Measurements from ENCODE around the gene DYNLL2.
"Not testable (repeated sequence)": the region's sequence is repeated elsewhere in the genome, so short reads cannot be mapped to it uniquely, and the experiment has no call there.

The DYNLL2 gene

GRCh38 chr17:58105093-58105492, 21.9 kb downstream of the DYNLL2 start:
- DNase-seq (ENCODE audit: low spot score), result no peak

- DNase-seq (ENCODE audit: low spot score), result no peak
Measured at GRCh38 chr17:58107306-58107705, 24.1 kb downstream of the DYNLL2 start.

GRCh38 chr17:58109197-58109596, 26.0 kb downstream of the DYNLL2 start:
- DNase-seq (ENCODE audit: low spot score), result no peak

GRCh38 chr17:58110012-58110411, 26.8 kb downstream of the DYNLL2 start:
- no peak for DNase-seq (ENCODE audit: low spot score)

- no peak for DNase-seq (ENCODE audit: low spot score)
Measured at GRCh38 chr17:58111676-58112075, 28.5 kb downstream of the DYNLL2 start.

GRCh38 chr17:58112970-58113631, 29.9 kb downstream of the DYNLL2 start:
- DNase-seq (ENCODE audit: low spot score), result peak; percentile 85

GRCh38 chr17:58113947-58114346, 30.7 kb downstream of the DYNLL2 start:
- DNase-seq (ENCODE audit: low spot score), result no peak

GRCh38 chr17:58117382-58117781, 34.2 kb downstream of the DYNLL2 start:
- no peak for DNase-seq (ENCODE audit: low spot score)

- no peak for DNase-seq (ENCODE audit: low spot score)
Measured at GRCh38 chr17:58119491-58119890, 36.3 kb downstream of the DYNLL2 start.

GRCh38 chr17:58120195-58120822, 37.1 kb downstream of the DYNLL2 start:
- peak; percentile 15 for DNase-seq (ENCODE audit: low spot score)

GRCh38 chr17:58121925-58122324, 38.7 kb downstream of the DYNLL2 start:
- peak; percentile 51 for DNase-seq (ENCODE audit: low spot score)

- DNase-seq (ENCODE audit: low spot score), result no peak
Measured at GRCh38 chr17:58127846-58128245, 44.6 kb downstream of the DYNLL2 start.

- not testable (repeated sequence) for DNase-seq (ENCODE audit: low spot score)
Measured at GRCh38 chr17:58132697-58133096, 49.5 kb downstream of the DYNLL2 start.

GRCh38 chr17:58136669-58137279, 53.6 kb downstream of the DYNLL2 start:
- peak; percentile 14 for DNase-seq (ENCODE audit: low spot score)

GRCh38 chr17:58141505-58141904, 58.3 kb downstream of the DYNLL2 start:
- no peak for DNase-seq (ENCODE audit: low spot score)

GRCh38 chr17:58143335-58143734, 60.1 kb downstream of the DYNLL2 start:
- not testable (repeated sequence) for DNase-seq (ENCODE audit: low spot score)

- no peak for DNase-seq (ENCODE audit: low spot score)
Measured at GRCh38 chr17:58144801-58145200, 61.6 kb downstream of the DYNLL2 start.

Data from cerebellar cortex (tissue), 1 donor.